HG02642 (cell line): Measurements from ENCODE around the gene NTM.

Experiments used
- ATAC-seq: cut with Tn5 transposase; IDR thresholded peaks from one replicate; pipeline ENCODE4 v1.9.1; 2021; ENCODE audit warnings: mild to moderate bottlenecking; ENCODE audit not compliant: unreplicated experiment, poor library complexity

The NTM gene

DNA sequence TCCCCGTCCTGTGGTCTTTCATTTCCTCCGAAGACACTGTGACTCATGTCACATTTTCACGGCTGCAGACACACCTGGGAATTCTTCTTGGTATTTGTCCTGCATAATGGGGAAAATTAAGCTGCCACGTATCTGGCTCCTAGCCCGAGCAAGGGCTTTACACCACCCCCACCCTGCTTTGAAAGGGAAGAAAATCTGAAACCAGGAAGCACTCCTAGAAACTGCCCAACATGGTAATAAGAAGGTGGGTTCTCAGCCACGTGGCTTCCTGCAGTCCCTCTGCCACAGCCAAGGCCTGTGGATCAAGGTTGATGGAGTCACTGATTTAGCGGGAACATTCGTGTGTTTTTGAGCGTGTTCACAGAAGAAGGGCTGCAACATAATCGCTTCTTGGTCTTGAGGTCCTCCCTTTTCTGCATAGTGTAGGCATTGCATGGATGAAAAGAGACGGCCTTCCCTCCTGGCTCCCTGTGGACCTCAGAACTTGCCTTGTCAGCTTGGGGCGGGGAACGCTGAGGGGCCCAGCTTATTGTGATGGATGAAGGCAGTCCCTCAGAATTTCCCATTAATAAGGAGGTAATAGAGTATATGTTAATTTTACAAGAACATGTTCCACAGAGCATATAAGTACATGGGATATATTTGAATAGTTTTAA, 292.0 kb downstream of the NTM start:
- no peak for ATAC-seq

DNA sequence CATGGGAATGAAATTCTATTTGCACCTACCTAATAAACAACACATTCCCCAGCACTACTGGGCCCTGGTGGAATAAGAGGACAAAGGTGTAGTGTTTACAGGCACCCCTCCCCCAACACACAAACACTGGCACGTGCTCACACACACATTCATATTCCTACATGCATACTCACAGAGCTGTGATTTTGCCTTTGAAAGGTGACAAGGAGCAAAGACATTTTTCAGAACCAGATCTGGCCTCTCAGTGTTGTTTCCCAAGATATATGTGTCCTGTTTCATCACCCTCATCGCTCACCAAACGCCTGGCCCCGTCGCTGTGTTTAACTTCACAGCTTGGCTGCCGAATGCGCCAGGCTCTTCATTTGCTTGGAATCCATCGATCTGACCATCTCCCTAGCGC, 292.6 kb downstream of the NTM start:
- no peak for ATAC-seq

DNA sequence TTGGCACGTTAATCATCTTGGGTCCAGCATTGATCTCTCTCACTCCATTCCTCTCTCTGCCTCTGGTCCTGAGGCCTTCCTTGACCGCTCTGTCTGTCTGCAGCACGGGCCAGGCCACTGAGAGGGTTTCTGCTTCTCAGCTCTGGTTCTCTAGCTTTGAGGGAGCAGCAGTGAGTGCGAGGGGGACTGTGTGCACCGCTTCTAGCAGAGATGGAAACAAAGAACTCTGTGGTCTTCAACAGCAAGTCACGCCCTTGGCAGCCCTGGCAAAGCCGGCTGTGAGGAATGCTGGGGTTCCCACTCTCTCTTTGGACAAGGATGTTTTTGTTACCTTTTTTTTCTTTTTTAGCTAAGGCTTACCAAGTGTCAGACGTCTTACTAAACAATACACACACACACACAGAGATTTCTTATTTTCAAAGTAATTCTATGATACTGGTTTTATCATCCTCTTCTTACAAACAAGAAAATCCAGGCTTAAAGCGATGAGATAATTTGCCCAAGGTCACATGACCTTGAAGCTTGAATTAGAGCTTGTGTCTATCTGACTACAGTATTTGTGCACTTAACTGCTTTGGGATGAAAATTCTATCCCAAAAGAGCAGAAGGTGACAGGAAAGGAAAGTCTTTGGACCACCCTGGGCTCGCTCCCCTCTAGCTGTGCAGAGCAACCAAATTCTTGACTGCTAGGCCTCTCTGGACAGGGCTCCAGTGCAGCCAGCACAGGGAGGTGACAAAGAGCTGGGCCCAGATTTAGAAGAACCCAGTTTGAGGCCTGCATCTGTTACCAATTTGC, 293.2 kb downstream of the NTM start:
- no peak for ATAC-seq

- no peak for ATAC-seq
These were observed 293.9 kb downstream of the NTM start for GRCh38 chr11:131664293-131664692.

DNA sequence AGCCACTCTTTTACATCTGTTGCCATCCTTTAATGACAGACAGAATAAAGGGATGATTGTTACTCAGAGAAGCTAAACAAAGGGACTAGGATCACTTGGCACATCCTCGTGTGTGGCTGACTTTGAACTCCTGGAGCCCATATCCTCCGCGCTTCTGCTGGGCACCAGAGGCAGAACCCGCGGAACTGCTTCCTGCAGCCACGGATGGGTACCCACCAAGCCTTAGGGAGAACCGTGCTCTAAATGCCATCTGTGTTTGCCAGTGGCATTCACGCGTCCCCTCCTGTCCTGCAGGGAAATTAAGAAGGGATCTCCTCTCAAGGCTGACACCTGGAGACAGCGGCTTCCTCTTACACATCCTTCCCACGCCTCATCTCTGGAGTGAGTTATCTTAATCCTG, 294.4 kb downstream of the NTM start:
- no peak for ATAC-seq

DNA sequence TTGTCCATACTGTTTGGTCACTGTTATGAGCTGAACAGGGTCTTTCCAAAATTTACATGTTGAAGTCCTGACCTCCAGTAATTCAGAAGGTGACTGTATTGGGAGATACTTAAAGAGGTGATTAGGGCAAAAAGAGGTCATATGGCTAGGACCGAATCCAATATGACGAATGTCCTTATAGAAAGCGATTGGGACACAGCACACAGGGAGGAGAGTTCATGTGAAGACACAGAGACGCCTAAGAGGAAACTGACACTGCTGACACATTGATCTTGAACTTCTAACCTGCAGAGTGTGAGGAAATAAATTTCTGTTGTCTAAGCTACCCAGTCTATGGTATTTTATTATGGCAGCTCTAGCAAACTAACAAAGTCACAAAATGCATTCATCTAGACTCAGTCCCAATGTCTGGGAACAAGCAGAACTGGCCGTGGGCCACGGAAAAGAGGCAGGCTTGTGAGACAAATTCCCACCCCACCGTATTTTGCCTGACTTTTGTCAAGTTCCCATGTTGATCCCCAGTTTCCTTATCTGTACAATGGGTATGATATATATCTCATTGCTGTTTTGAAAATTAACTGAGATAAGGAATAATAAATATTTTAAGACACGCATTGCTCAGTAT, 295.0 kb downstream of the NTM start:
- ATAC-seq, result no peak

GRCh38 chr11:131666006-131666405, 295.6 kb downstream of the NTM start:
- no peak for ATAC-seq

GRCh38 chr11:131666617-131667016, 296.2 kb downstream of the NTM start:
- ATAC-seq, result no peak

GRCh38 chr11:131667566-131667965, 297.2 kb downstream of the NTM start:
- no peak for ATAC-seq

DNA sequence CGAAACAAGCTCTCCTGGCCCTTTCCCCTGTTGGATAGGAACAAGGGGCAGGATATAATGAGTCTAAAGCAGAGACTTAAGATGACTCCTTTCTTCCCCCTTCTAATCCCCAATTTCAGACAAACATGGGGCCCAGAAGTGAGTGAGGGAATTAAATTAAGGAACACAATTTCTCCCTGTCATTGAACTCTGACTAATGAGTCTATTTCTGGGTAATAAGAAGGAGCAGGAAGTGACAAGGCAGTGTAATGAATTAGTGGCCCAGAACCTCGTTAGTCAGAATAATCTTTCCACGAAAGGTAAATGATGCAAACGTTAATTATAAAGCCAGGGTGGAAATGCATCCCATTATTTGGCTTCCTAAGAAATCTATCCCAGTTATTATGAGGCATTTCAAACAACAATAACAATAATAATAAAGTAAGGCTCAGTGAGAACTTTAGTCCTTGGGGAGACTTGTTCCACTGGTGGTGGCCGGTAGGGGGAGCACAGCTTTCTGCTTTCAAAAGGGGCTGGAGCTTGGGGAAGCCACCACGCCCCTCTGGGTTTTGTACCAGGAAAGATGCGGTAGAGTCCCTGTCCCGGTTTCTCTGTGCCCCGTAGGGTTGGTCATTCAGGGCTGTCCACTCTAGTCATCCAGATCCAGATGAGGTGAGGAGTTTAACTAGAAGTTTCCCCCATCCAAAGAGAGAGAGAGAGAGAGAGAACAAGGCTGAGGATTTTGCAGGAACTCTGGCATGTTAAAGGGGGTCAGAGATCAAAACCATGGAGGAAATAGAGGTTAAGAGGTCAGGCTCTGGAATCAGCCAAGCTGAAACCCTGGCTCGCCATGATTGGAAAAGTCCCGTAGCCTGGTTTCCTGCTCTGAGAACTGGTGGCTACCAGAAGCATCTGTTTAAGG, 298.3 kb downstream of the NTM start:
- ATAC-seq, result peak; percentile 89

GRCh38 chr11:131669401-131669780, 299.0 kb downstream of the NTM start:
- ATAC-seq, result no peak

DNA sequence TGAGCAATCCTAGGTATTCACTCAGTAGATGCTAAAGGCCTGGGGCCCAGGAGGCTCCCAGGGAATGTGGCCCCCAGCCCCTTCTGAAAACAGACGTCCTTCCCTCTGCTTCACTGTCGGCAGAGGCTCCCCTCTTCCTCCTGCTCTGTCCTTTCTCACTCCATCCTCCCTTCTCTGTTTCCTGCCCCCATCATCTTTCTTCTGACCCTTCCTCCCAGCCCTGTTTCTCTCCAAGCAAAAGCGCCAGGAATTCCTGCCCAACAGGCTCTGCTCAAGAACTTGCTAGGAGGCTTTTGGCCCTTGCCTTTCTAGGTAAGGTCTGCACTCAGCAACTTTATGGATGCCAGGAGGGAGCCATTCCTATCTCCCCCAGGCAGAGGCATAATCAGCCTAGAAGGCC, 300.5 kb downstream of the NTM start:
- no peak for ATAC-seq

DNA sequence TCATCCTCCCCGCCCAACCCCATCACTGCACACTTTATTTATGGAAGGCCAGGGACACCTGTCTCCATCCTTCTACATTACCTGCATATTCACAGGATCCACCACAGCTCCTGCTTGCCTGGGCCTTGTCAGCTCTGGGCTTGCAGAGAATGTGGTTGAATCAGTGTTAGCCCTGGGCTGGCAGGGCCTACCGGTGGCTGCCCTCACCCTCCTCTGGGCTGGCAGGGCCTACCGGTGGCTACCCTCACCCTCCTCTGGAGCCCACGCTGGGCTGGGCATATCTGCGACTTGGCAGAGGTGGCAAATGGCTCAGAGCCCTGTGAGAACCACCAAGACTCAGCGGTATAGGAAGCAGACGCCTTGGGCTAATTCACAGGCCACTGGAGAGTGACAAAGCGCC, 300.9 kb downstream of the NTM start:
- ATAC-seq, result no peak

GRCh38 chr11:131671734-131672133, 301.3 kb downstream of the NTM start:
- no peak for ATAC-seq

DNA sequence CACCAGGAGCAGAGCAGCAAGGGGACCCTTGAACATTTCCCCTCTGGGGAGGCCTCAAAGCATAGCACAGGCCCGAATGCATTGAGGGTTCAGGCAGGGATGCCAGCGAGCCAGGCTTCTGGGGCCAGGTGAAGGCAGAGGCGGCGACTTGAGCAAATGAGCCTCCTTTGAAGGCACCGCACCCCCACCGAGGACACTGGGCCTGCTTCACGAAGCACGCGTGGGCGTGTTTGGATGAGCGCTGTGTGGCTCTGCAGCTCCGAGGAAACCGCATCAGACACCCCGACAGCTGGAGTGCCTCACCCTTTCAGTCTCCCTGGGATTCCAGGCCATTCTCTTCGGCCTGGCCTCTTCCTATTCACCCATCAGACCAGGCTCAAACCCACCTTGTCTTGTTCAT, 301.8 kb downstream of the NTM start:
- ATAC-seq, result no peak

- ATAC-seq, result peak; percentile 88
These were observed 303.8 kb downstream of the NTM start for GRCh38 chr11:131674051-131674755.

DNA sequence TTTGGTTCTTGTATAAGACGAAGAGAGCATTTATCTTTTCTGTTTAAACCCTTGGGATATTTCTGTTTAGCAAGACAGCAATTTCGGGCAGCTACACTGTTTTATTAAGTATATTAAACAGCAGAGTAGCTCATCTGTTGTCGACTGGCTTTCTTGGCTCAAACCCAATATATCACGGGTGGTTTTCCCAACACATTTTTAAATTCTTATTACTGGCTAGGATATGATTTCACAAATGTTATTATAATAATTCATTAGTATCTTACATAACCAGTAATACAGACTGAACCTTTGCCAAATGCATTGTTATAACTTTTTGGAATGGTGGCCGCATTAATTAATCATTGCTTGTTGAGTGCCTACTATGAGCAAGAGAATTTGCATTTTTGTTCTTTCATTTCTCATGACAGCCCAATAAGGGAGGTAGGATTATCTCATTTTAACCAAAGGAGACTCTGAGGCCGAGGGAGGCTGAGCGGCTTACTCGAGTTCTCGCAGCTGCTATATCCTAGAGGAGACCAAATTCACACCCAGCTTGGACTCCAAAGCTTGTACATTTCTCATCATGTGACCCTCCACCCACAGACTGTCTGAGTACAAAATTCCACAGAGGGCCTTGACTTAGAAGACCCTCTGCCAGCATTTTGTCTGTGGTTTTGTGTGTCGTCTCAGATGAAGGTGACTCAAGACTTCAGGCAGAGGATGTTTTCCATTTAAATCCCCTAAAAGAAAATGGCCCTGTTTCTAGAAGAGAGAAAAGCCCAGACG, 304.9 kb downstream of the NTM start:
- no peak for ATAC-seq

- ATAC-seq, result no peak
These were observed 307.5 kb downstream of the NTM start for GRCh38 chr11:131677828-131678470.
